ENCODE measurements around the gene ARMH3. TPM values are rescaled to one million over a fixed set of nuclear protein-coding genes. Genes with fewer than 3 reads are reported as not detected.

The ARMH3 gene
- total RNA-seq, 1 donor from 2014 or later: 9.0 TPM

Other genes starting within 250 kb of the ARMH3 start
- gene OGA, start 237.7 kb downstream of the ARMH3 start, total RNA-seq: 96.1 and 99.1 TPM in 2 replicates
- 0.85 TPM in 1 of 2 replicates, not detected in the other for gene KCNIP2, start 212.4 kb downstream of the ARMH3 start, total RNA-seq
- gene HPS6, start 9.2 kb upstream of the ARMH3 start, total RNA-seq: 49.0 and 53.6 TPM in 2 replicates
- 49.6 and 52.1 TPM in 2 replicates for gene LDB1, start 64.2 kb upstream of the ARMH3 start, total RNA-seq
- 14.5 and 15.3 TPM in 2 replicates for gene PPRC1, start 76.9 kb upstream of the ARMH3 start, total RNA-seq
- 29.6 and 38.9 TPM in 2 replicates for gene NOLC1, start 96.2 kb upstream of the ARMH3 start, total RNA-seq
- not detected in 2 replicates for gene ELOVL3, start 170.1 kb upstream of the ARMH3 start, total RNA-seq
- gene PITX3, start 185.3 kb upstream of the ARMH3 start, total RNA-seq: not detected in 2 replicates
- gene GBF1, start 189.4 kb upstream of the ARMH3 start, total RNA-seq: 17.5 and 40.3 TPM in 2 replicates

Measured in dermis blood vessel endothelial cell (primary cell).